HG03196 (cell line): ENCODE data around the gene VSX1.

Experiments
- ATAC-seq: cut with Tn5 transposase; IDR thresholded peaks from one replicate; pipeline ENCODE4 v1.9.1; 2021; ENCODE audit not compliant: unreplicated experiment

VSX1 gene

DNA sequence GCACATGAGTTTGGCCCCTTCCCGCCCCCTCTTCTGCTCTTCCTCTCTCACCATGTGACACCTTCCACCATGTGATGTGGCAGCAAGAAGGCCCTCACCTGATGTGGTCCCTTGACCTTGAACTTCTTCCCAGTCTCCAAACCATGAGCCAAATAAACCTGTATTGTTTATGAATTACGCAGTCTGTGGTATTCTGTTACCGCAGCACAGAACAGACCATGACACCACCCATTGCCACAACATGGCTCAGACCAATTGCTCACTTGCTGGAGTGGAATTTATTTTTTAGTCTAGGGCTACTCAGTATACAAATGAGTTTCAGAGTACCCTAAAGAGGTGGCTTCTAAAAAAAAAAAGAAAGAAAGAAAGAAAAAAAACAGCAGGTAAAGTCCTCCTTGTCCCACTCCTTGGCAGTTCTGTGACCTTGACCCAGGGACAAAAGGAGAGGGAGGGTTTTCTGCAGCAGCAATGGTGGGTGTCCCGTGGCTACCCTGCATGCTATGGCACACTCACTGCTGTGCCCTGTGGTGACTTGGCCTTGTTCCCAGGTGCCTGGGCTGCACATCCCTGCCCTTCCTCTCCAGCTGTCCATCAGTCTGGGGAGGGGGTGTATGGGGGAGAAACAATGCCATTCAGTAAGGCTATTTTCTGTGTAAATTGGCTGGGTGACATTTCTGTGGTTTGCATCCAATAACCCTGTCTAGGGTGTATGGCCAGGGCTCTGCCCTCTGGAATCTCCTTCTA, 5.4 kb upstream of the VSX1 start:
- no peak for ATAC-seq

DNA sequence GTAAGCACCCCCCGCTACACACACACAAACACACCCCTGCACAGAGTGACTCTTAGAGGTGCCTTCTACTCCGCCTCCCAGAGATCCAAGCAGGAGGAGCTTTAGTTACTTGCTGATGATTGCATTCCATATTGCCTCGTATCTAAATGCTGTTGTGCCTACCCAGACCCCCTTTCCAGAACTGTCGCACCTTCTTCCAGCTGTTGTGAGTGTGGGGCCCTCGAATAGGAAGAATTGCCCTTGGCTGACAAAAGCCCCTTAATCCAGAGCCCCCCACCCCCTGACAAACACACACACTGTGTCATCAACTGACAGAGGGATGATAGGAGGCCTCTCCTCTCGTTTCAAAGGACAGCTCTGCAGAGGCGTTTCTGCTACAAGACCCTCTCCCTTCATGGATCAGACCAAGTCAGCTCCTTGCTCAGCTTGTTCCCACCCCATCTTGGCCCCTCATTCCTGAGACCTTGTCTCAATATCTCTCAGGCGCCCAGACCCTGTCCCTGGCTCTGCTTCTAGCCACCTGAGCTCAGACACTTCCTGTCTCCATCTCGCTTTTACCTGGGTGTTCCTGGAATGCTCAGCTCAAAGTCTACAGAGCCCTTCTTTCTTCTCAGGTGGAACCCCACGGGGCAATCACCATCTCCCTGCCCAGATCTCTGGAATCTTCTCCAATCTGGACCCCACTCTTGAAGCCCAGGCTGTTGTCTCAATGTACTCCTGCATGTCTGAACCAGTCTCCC, 4.0 kb upstream of the VSX1 start:
- no peak for ATAC-seq

DNA sequence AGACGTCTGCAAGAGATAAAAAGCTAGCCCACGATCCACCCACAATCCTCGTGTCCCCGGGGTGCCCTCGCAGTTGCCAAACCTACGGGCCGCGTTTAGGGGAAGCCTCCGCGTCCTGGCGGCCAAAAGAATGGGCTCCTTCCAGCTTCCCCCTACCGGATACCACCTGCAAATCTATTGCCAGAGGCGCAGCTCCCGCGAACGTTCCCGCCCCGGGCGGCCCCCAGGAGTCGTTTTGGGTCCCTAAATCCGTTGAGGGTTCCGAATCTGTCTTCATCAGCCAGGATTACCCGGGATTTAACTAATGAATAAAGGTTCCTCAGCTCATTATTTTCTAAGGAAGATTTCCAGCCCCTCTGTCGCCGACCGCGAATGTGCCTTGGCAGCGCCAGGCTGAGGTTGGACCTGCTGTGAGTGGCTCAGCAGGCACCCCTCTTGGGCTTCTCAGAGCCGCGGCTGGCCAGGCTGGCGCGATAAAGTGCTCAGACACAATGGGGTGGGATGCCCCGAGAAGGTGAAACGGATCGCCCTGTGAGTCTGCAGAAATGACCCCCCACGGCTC, 2.8 kb upstream of the VSX1 start:
- no peak for ATAC-seq

DNA sequence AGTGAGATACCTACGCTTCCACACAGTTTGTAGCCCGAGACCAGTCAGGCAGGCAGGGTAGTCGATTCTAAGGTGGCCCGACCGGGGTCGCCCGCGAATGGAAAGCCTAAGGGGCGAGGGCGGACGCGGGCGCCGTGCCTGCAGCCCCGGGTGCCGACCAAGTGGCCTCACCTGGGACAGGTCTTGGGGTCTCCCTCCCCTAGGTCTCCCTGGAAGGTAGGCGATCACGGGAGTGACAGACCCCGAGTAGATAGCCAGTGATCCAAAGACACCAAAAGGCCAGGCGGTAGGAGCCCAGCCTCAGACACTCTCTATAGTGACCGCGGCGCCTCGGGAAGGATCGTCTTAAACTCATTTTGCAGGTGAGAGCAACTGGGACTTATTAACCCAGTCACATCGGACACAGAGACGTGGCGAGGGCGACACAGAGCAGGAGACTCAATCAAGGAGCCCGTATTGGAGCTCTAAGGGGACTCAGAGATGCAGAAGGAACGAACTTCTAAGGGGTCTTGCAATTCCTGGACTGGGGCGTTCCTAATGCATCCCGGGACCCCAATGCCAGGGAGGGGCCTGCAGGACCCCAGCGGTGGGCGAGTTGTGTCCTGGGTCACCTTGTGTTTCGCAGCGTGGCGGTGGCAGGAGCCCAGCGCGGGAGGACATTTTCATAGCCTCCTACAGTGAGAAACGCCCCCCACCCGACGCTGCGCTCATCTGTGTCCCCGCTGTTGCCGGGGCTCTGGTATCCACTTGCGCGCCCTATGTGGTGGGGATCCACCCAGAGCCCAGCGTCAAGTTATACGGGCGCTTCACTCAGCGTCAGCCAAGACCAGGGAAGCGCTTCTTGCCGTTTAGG, 2.1 kb upstream of the VSX1 start:
- ATAC-seq, result no peak

- ATAC-seq, result no peak
These were observed 1.3 kb upstream of the VSX1 start for GRCh38 chr20:25083141-25083772.

DNA sequence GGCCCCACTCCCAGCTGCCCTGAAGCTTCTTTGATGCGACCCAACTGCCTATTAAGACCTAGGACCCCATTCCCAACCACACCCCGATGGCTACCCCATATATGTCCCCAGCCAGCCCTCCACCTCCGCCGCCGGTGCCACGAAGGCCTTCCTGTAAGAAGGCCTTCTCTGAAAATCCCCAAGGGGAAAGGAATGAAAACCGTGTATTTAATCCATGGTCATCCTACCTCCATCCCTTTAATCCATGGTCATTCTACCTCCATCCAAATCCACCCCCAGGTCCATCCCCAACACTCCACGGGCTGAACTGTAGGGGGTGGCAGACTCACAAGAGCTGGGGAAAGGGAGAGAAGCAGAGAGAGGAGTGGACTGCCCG, 545 bp upstream of the VSX1 start:
- no peak for ATAC-seq

- no peak for ATAC-seq
These were observed 744 bp downstream of the VSX1 start for GRCh38 chr20:25081065-25081729.

DNA sequence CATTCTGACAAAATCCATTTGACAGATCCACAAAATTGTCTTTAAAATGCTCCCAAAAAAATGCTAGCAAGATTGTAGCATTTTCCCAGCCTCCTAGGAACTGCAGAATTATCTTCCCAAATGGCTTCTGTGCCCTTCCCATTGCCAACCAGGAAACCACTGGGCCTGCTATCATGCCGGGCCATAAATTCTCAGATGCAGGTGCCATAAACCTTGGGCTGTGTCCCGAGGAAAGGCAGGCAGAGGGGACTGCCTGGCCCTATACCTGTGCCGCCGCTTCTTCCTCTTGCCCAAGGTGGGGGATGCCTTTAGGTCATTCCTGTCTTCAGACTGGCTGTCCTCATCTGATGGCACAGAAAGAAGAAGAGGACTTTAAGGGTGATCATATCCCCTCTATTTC, 2.8 kb downstream of the VSX1 start:
- ATAC-seq, result no peak

DNA sequence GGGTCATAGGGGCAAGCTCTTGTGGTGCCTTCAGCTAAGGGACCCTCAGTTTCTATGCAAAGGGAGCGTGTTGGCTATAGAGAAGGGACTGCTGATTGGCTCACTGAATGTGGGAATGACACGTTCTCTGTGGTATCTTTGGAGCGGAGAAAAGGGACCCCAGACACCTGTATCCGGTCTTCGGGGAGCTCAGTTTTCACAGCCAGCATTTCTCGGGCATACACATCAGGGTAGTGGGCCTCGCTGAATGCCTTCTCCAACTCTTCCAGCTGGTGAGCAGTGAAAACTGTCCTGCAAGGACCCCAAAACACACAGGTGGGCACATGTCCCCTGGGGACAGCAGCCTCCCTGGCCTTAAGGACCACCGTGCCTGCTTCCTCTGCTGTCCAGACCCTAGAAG, 3.3 kb downstream of the VSX1 start:
- ATAC-seq, result no peak

DNA sequence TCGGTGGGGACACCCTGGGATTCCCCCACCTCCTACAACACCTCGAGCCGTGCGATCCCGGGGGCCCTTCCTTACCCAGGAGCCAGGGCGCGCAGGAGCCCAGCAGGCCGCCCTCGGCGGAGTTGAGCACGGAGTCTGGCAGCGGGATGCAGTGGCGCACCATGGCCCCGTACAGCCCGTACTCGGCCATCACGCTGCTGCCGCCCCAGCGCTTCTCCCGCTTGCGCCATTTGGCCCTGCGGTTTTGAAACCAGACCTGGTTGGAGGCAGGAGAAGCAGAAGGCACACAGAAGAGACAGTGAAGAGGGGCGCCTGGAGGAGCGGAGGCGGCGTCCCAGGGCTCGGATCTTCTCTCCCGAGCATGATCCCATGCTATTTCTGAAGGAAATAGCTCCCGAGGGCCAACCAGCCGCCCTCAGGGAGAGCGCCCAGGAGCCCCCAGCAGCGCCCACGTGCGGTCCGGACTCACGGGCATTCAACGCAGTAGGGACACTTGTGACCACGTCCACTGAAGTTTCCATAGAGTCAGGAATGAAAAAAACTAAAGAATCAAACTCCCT, 4.3 kb downstream of the VSX1 start:
- no peak for ATAC-seq

DNA sequence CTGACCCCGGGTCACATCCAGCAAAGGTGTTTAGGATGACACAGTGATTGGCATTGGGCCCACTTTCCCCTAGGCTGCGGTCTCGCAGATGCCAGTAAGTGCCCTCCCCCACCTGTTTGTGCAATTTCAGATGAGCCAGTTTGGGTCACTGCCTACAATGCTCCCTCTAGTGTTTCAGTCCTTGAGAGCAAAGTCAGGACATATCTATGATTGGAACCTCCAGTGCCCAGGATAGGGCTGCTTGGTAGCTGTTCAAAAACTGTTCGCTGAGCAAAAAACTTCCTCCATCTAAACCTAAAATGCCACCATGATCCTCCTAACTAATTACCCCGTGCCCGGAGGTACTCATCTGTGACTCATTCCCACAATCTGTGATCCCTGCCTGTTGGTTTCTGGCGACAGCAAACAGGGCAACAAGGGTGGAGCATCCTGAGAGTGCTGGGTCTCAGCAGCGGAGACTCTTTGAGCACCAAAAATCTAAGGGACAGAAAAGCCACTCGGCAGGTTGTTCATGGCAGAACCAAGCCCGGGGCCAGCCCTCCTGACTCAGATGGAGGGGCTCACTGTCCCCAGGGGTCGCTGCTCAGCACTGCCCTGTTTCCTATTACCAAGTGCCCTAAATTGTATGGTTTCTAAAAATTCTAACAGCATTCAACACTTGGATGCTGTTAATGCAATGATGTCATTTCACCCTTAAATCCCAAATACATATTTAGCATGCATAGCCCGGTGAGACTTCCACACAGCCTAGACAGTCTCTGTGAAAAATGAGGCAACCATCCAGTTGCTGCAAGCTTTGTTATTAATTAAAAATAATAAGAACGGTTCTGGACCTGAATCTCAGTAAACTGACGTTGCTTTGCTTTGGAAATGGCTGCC, 5.0 kb downstream of the VSX1 start:
- no peak for ATAC-seq

DNA sequence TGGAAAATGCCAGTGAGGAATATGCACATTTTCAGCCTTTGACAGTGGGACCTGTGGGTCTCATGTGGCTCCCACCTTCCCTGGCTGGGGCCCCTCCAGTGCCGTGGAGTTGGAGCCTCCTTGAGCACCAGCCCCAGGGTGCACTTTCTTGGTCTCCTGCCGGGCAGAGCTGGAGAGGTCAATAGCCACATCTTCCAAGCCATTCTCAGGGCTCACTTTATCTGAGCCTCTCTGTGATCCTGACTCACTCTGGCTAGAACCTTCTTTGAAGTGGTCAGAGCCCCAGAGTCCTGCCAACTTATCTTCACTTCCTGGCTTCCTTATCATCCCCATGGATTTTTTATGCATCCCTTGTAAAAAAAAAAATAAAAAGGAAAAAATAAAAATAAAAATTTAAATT, 5.7 kb downstream of the VSX1 start:
- ATAC-seq, result no peak

DNA sequence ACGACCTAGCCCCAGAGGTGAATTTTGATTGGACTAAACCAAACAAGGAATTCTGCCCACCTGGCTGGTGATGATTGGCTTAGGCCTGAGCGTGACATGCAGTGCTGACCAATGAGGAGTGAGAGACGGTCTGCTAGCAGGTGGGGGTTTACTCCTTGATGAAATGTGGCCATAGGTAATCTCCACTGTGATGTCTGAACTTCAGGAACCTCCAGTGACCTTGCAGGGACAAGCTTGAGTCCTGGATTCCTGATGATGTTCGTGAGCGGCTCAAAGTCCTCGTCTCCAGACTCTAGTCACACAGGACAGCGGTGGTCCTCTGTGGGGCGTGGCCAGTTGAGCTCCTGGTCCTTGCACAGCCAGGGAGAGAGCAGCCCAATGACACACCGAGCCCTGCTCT, 8.4 kb downstream of the VSX1 start:
- ATAC-seq, result no peak

GRCh38 chr20:25072226-25072811, 9.6 kb downstream of the VSX1 start:
- ATAC-seq, result no peak

DNA sequence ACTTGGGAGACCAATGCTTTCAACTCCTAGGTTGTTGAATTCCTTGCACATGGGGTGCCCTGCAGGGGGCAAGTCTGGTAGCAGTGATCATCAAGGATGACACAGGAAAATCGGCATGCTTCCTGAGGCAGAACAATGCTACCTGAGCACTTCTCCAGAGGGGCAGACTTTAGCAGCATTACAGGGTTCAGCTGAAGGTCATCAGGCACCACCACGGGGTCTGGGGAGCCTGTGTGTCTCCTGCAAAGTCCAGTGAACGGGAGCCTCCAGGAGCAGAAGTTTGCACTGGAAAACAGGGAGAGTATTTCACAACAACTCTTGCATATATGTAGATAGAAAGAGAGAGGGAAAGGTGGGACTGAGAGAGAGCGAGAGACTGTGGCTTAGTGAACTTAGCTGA, 10.2 kb downstream of the VSX1 start:
- no peak for ATAC-seq

GRCh38 chr20:25070821-25071473, 11.0 kb downstream of the VSX1 start:
- no peak for ATAC-seq

GRCh38 chr20:25067102-25067987, 14.6 kb downstream of the VSX1 start:
- no peak for ATAC-seq
